Right lobe of liver (tissue), 6 donors: ENCODE measurements around the gene SHROOM2. TPM values are rescaled to one million over a fixed set of nuclear protein-coding genes. Genes with fewer than 3 reads are reported as not detected.

Experiments
- ATAC-seq, 4 donors: fragments of 200-7000 bp; cut with Tn5 transposase; one replicate each; pipeline ENCODE4 v1.9.1; 2020; ENCODE audit warnings: mild to moderate bottlenecking in 4 of 4, moderate library complexity in 4 of 4
- DNase-seq, 3 donors: peaks; one replicate each; pipeline ENCODE4 v3.0.0-alpha.2; 2020
- H3K27ac ChIP-seq, 3 donors: fragments of 200-600 bp; one replicate each; pipeline ENCODE4 v1.8.0; 2022
- H3K27me3 ChIP-seq, 2 donors: fragments of 200-600 bp; one replicate each; pipeline ENCODE4 v1.8.0; 2022
- H3K36me3 ChIP-seq, 4 donors: fragments of 200-600 bp; sonication (generic) in 1 of 4; one replicate each; pipeline versions ENCODE4 v1.5.1 to v1.8.0; 2017 to 2022; ENCODE audit warnings: control low read depth in 1 of 4
- H3K4me1 ChIP-seq, 4 donors: fragments of 200-600 bp; sonication (generic) in 1 of 4; one replicate each; pipeline versions ENCODE4 v1.5.1 to v1.8.0; 2017 to 2022; ENCODE audit warnings: control low read depth in 1 of 4
- H3K4me3 ChIP-seq, 3 donors: fragments of 200-600 bp; one replicate each; pipeline ENCODE4 v1.8.0; 2022
- H3K9me3 ChIP-seq, 4 donors: fragments of 200-600 bp; sonication (generic) in 1 of 4; one replicate each; pipeline versions ENCODE4 v1.5.1 to v1.8.0; 2017 to 2022; ENCODE audit warnings: control low read depth in 1 of 4
- POLR2A ChIP-seq: fragments of 450-650 bp; IDR thresholded peaks from one replicate; pipeline ENCODE4 v1.6.1; 2017; ENCODE audit warnings: antibody characterized with exemption, mild to moderate bottlenecking
- WGBS: methylation state at CpG from one replicate; pipeline ENCODE4 v1.1.6; 2018; ENCODE audit warnings: low coverage, low lambda C conversion rate; ENCODE audit not compliant: insufficient coverage; ENCODE audit errors: missing lambda C conversion rate; 5-methylcytosine and 5-hydroxymethylcytosine counted together
- intact Hi-C, 2 donors: fragments of 100-400 bp; cut with DNase I; formaldehyde crosslinking; loops; one replicate each; pipeline versions ENCODE4 v1.11.2 to v1.14.1; 2022
- total RNA-seq, 6 experiments: library from RNA; depleted of rRNA in 2 of 6; stranded (reverse); fragments of >200 nt in 2 of 6; fragmentation: NEBNext Ultra II Directional in 3 of 6; extraction: Animal tissue kit (Norgen Biotek cat#: 25700) in 3 of 6; gene quantifications; one replicate each; pipeline versions ENCODE4 v1.1.0 to v1.2.4, GENCODE V29; 2016 to 2023
- TF ChIP-seq, protein P1 (sequence below), 4 donors: fragments of 200-600 bp in 3 of 4; fragments of 450-650 bp in 1 of 4; IDR thresholded peaks; one replicate each; pipeline versions ENCODE4 v1.5.1 to v1.8.0; 2016 to 2022; ENCODE audit warnings: antibody characterized with exemption in 4 of 4, mild to moderate bottlenecking in 2 of 4
- donor health status: DM: no; HTN: yes; CAD: no.
- donor health status: DM: no; HTN: no; CAD: no.
- donor health status: DM: no; HTN: no; CAD: no.
- donor health status: DM: no; HTN: yes; CAD: no.
- donor health status: DM: no; HTN: yes; CAD: no.

SHROOM2 gene
- total RNA-seq, 6 experiments from 2014 or later: 3.6 to 7.5 (median 3.9) TPM

DNA sequence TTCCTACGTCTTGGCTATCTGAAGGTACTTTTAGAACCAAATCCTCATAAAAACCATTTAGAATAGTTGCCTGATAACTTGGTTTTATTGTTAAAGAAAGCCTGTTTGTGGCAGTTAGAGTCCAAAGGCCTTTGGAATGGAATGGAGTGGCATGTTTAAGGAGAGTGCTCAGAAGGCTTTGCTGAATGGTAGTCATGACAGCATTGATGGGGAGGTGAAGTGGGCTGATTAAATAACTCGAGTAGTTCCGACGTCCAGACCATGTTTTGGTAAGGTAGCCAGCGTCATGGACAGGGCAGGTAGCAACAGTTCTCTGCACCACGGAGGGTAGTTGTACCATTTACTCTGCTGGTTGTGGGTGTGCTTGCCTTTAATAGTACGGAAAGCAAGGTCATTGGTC is 94.6 kb downstream of the SHROOM2 start:
- TF ChIP-seq, protein P1, sequence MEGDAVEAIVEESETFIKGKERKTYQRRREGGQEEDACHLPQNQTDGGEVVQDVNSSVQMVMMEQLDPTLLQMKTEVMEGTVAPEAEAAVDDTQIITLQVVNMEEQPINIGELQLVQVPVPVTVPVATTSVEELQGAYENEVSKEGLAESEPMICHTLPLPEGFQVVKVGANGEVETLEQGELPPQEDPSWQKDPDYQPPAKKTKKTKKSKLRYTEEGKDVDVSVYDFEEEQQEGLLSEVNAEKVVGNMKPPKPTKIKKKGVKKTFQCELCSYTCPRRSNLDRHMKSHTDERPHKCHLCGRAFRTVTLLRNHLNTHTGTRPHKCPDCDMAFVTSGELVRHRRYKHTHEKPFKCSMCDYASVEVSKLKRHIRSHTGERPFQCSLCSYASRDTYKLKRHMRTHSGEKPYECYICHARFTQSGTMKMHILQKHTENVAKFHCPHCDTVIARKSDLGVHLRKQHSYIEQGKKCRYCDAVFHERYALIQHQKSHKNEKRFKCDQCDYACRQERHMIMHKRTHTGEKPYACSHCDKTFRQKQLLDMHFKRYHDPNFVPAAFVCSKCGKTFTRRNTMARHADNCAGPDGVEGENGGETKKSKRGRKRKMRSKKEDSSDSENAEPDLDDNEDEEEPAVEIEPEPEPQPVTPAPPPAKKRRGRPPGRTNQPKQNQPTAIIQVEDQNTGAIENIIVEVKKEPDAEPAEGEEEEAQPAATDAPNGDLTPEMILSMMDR (IDR thresholded peaks at IDR 0.05): no peak
- no peak for TF ChIP-seq POLR2A
- WGBS: 81% methylated on average over 7 of the region's 7 CpGs
- no peak overlapping the region for H3K4me3 ChIP-seq
- no peak for ATAC-seq
- no peaks in the 10 kb centered on the region for H3K36me3 ChIP-seq
- H3K27me3 ChIP-seq: no peaks in the 10 kb centered on the region
- H3K27ac ChIP-seq: no peak overlapping the region
- H3K4me1 ChIP-seq: no peaks in the 10 kb centered on the region
- H3K9me3 ChIP-seq: no peaks in the 10 kb centered on the region
- intact Hi-C loops: no loop called here
- no peak for DNase-seq

- Histone ChIP-seq H3K4me3 (no peak overlapping the region), H3K9me3 (no peaks in the 10 kb centered on the region), H3K4me1 (no peaks in the 10 kb centered on the region), H3K36me3 (no peaks in the 10 kb centered on the region), H3K27me3 (no peaks in the 10 kb centered on the region), H3K27ac (no peak overlapping the region)
- TF ChIP-seq, protein P1 (IDR thresholded peaks at IDR 0.05): no peak
- TF ChIP-seq POLR2A: no peak
- intact Hi-C loops: no loop called here
- WGBS: 43% methylated on average over 10 of the region's 15 CpGs
- DNase-seq (no peak), ATAC-seq (peak; percentile 12 to 51 (median 40))
These were observed 96.6 kb downstream of the SHROOM2 start for GRCh38 chrX:9882669-9883446.

DNA sequence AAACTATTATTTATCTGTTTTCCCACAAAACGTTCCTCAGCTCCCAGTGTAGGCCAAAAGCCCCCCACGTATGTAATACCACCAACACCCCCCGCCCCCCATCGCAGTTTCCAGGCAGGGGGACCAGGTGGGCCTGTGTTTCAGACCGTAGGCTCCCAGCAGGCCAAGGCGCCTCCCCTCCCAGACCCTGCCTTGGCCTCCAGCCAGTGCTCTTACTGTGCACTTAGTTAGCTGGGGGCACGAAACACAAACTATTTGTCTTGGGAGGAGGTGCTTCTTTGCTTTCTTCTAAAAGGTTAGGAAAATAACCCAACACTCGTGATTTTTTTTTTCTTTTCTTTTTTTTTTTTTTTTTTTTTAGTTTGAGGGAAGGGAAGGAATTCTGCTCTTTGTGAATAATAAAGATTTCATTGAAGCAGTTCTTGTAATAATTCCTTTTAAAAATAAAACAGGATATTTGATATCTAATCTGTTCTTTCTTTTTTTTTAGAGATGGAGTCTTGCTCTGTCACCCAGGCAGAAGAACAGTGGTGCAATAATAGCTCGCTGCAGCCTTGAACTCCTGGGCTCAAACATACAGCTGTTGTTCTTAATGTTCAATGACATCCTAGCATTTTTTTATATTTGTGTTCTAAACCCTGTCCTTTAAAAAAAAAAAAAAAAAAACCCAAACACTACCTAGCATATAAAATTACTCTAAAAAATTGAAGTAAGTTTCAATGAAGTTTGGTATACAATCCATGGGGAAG is 98.0 kb downstream of the SHROOM2 start:
- H3K4me3 ChIP-seq: no peak overlapping the region
- H3K4me1 ChIP-seq: no peaks in the 10 kb centered on the region
- TF ChIP-seq POLR2A: no peak
- TF ChIP-seq, protein P1 (IDR thresholded peaks at IDR 0.05): no peak
- no peak overlapping the region for H3K27ac ChIP-seq
- peak in 2 of 4 donors; percentile 17 to 32 for ATAC-seq
- no peak for DNase-seq
- intact Hi-C loops: no loop called here
- no peaks in the 10 kb centered on the region for H3K9me3 ChIP-seq
- WGBS: 46% methylated on average over 9 of the region's 9 CpGs
- no peaks in the 10 kb centered on the region for H3K36me3 ChIP-seq
- H3K27me3 ChIP-seq: no peaks in the 10 kb centered on the region

GRCh38 chrX:9885150-9885549 is 98.9 kb downstream of the SHROOM2 start:
- Histone ChIP-seq H3K27ac (no peak overlapping the region), H3K4me1 (no peaks in the 10 kb centered on the region), H3K9me3 (no peaks in the 10 kb centered on the region), H3K27me3 (no peaks in the 10 kb centered on the region), H3K4me3 (no peak overlapping the region), H3K36me3 (no peaks in the 10 kb centered on the region)
- ATAC-seq (peak; percentile 81 to 86 (median 84)), DNase-seq (peak; percentile 56 to 68 (median 66))
- no peak for TF ChIP-seq POLR2A
- TF ChIP-seq, protein P1 (IDR thresholded peaks at IDR 0.05): peak; percentile 33 to 60 (median 56)
- 8% methylated on average over 4 of the region's 8 CpGs for WGBS
- intact Hi-C loops: no loop called here
